ENCODE results near the gene TMEM91. TPM values are rescaled to one million over a fixed set of nuclear protein-coding genes. Genes with fewer than 3 reads are reported as not detected.

The TMEM91 gene
- total and polyA plus RNA-seq, 2 of the 8 experiments (the other 6 are each of a cell fraction or from before 2014, with no cell fraction given) = 5.3 to 7.4 TPM

GRCh38 chr19:41424335-41425173 lies 48.2 kb downstream of the TMEM91 start (continued):
- TF ChIP-seq EP300 (IDR thresholded peaks at IDR 0.05; ENCODE audit: borderline replicate concordance in 1 of 2, low read depth in 2 of 2, low read length in 2 of 2) = no peak
- no peak for TF ChIP-seq BACH1 (IDR thresholded peaks at IDR 0.05; ENCODE audit: low read length)
- TF ChIP-seq PHF8 (conservative IDR thresholded peaks at IDR 0.05; ENCODE audit: low read depth, low read length) = no peak

Data from H1 (cell line).